Measurements from ENCODE around the gene H2BW2.
"Not testable (repeated sequence)": the region's sequence is repeated elsewhere in the genome, so short reads cannot be mapped to it uniquely, and the experiment has no call there.

H2BW2 gene

DNA sequence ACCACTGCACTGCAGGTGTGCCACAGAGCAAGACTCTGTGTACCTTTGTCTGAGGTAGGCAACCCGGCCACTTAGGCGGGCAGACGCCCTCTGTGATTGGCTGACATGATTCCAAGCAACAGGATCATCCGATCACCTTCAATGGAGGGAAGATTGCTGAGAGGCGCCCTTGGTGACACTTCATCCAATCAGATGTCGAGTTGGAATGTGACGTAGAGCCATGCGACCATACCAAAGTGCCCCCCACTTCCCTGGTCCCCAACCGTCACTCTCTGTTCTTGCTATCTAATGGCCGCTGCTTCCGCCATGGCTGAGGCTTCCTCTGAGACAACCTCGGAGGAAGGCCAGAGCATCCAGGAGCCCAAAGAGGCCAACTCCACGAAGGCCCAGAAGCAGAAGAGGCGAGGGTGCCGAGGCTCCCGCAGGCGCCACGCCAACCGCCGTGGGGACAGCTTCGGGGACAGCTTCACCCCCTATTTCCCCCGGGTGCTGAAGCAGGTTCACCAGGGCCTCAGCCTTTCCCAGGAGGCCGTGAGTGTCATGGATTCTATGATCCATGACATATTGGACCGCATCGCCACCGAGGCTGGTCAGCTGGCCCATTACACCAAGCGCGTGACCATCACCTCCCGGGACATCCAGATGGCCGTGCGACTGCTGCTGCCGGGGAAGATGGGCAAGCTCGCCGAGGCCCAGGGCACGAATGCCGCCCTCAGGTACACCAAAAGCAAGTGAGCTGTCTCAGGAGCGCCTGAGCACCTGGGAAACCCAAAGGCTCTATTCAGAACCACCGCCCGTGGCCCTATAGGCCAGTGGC is at the start of gene H2BW2:
Gene H2BW2, plus strand, starts transcription at position 268 of the 817 bp plus-strand sequence. Its CDS starts 39 bp downstream, at position 307.
- no peak for DNase-seq

DNA sequence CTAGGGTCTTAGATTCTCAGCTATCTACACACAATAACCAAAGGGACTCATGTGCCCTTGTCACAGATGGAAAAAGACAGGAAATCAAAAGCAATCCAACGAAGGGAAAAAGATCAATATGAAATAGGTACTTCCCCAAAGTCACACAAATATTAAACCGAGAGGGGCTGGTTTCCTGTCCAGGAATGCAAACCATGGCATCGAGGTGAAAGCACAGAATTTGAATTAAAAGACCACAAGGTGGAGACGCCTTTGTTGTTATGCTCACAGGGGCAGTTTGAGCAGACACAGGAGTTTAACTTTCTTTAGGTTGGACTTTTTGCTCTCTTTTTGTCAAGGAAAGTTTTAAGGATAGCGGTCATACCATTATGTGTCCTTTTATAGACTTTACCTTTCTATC is 40.5 kb upstream of the H2BW2 start:
- DNase-seq, result no peak

DNA sequence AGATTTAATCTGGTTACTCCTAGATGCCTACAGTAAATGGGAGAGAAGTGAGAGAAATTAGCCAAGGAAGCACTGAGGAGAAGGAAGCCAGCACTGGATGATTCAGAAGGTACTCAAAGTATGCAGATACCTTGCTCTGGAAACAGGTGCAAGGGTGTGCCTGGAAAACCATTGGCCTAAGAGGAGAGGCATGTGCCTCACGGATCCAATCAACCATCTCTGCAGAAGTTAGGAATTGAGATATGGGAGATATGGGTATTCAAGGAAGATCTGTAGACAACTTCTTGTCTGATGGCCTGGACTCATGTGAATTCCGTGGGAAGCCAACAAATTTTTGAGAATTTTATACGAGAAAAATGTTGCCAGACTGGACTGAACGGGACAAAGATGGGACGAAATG is 30.9 kb upstream of the H2BW2 start:
- DNase-seq, result no peak

GRCh38 chrX:104013158-104013557 is 26.6 kb upstream of the H2BW2 start:
- DNase-seq, result no peak

DNA sequence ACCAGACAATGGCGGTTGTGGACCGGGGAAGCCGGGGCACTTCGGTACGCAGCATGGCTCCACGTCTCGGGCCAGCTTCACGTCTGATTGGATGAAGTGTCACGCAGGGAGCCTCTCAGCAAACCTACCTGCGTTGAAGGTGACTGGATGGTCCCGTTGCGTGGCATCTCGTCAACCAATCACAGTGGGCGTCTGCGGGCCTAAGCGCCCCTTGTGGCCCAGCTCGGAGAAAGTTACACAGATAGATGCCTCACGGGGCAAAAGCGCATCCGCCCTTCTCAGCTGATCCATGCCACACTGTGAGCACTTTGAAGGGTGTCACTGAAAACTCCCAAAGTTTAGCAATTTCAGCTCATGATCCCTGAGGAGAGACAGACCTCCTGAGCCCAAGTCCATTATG is 26.1 kb upstream of the H2BW2 start, which contains the start of gene H2BW1:
Gene H2BW1, minus strand, starts transcription at position 103 of the 400 bp plus-strand sequence. CDS start 132 bp downstream, outside the sequence.
- no peak for DNase-seq

- DNase-seq, result not testable (repeated sequence)
These were observed 24.2 kb upstream of the H2BW2 start for GRCh38 chrX:104015576-104015975.

DNA sequence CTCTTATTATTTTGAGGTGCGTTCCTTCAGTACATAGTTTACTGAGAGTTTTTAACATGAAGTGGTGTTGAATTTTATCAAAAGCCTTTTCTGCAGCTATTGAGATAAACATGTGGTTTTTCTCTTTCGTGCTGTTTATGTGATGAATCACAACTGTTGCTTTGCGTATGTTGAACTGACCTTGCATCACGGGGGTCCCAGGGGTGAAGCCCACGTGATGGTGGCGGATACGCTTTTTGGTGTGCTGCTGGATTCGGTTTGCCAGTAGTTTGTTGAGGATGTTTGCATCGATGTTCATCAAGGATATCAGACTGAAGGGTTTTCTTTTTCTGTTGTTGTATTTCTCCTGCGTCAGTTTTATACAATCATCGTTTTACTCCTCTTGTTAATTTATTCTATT is 21.6 kb upstream of the H2BW2 start:
- DNase-seq, result no peak

GRCh38 chrX:104041003-104041402 is 1.2 kb downstream of the H2BW2 start:
- DNase-seq, result no peak

DNA sequence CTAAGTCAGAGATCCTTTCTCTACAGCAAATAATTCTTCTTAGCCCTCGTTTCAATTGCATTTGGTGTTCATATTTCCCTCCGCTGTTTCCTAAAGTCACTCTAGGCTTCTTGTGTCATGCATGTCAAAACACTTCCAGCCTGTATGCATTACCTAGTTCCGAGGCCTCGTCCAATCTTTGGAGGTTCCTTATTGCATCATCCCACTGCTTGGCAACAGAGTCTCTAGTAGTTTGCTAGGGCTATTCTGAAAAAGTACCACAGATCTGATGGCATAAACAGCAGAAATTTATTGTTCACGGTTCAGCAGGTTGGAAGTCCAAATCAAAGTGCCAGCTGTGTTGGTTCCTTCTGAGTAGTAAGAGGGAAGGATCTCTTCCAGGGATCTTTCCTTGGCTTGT is 5.9 kb downstream of the H2BW2 start:
- no peak for DNase-seq

DNA sequence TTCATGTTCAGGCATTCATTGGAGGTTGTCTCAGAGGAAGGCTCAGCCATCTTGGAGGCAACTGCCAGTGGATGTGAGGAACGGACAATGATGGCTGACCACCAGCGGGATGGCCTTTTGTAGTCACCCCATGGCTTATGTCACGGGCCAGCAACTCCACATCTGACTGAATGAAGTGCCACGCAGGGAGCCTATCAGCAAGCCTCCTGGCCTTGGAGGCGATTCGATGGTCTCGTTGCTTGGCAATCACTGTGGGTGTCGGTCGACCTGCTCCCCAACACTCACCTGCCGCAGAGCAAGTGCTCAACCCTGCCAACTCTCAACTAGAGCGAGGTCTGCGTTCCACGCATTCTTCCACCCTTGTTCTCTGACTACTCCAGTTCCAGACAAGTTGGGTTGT is 7.4 kb downstream of the H2BW2 start:
- no peak for DNase-seq

DNA sequence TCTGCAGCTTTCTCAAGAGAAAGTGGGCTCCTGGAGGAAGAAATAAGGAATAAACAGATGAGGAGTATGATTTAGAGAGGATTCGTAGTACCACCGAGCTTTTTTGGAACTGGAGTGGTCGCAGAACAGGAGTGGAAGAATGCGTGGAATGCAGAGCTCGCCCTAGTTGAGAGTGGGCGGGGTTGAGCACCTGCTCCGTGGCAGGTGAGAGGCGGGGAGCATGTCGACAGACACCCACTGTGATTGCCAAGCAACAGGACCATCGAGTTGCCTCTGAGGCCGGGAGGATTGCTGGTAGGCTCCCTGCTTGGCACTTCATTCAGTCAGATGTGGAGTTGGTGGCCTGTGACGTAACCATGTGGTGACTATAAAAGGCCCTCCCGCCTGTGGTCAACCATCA is 15.2 kb downstream of the H2BW2 start:
- not testable (repeated sequence) for DNase-seq

- DNase-seq, result not testable (repeated sequence)
These were observed 22.9 kb downstream of the H2BW2 start for GRCh38 chrX:104062636-104063035.

DNA sequence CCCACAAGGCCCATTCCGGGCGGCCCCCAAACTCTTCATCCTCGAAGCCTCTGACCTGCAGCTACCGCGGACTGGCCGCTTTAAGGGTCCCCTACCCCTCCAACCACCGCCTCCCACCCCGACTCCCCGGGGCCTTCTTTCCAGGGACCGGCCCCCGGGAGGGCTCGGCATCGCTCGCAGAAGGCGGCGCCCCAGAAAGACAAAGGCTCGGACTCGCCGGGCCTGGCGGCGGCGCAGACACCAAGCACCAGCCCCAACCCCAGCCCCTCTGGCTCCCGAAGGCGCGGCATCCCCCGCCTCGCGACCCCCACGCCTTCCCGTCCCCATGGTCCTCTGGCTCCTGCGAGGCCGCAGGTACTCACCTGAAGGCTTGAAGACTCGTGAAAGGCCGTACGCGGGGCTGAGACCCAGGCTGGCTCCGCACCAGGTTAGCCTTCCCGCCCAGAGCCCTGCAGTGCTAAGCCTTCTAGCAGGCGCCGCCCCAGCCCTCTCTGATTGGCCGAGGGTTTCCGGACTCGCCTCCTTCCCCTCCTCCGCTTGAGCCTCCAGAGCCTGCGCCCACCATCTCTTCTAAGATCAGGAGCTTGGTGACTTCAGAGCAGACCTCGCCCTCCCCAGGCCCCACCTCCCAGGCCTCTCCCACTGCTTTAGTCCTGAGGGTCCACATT is 36.2 kb downstream of the H2BW2 start, which contains the start of gene TMSB15C:
Gene TMSB15C, minus strand, starts transcription at position 459 of the 668 bp plus-strand sequence.
- DNase-seq, result not testable (repeated sequence)

DNA sequence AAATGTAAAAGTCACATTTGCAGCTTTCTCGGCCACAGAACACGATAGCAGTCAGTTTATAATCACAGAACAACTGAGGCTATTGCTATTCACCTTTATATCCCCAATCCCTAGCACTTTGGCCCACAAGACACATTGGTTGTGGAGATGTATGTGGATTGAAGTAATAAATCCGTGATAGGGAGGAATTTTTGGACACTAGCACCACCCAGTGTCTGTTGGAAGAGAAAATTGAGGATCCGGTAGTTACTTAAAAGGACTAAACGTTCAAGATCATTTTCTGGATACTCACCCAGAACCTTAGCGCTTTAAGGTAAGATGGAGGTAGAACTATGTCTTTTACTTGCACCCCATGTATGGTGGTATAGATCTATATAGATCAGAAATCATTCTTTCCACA is 38.1 kb downstream of the H2BW2 start:
- not testable (repeated sequence) for DNase-seq

DNA sequence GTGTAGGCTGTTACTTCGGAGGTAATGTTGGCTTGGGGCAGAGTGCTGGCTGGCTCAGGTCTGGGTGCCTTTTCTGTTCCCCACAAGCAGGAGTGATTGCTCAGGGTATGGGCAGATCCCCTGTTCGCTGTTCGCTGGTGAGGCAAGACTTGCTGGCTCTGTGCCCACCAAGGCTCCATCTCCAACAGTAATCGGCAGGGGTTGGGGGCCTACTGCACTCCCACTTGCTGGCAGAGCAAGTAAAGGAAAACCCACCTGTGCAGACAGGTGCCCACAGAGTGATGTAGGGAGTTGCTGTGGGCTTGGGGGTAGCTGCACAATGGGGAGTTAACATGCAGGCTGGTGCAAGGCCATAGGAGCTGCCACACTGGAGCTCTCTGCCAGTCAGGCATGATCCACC is 44.3 kb downstream of the H2BW2 start:
- no peak for DNase-seq

- DNase-seq, result no peak
These were observed 45.0 kb downstream of the H2BW2 start for GRCh38 chrX:104084534-104085277.

DNA sequence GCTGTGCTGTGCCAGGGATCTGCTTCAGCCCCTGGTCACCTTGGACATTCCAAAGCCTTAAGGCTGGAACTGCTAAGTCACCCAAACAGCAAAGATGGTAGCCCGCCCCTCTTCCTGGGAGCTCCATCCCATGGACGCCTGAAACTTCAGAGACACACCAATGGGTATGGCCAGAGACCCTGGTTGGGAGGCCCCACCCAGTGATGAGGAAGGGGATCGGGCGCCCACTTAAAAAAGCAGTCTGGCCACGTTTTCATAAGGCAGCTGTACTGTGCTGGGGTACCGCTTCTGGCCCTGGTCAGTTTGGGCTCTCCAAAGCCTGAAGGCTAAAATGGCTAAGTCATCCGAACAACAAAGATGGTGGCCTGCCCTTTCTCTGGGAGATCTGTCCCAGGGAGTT is 45.7 kb downstream of the H2BW2 start:
- no peak for DNase-seq

DNA sequence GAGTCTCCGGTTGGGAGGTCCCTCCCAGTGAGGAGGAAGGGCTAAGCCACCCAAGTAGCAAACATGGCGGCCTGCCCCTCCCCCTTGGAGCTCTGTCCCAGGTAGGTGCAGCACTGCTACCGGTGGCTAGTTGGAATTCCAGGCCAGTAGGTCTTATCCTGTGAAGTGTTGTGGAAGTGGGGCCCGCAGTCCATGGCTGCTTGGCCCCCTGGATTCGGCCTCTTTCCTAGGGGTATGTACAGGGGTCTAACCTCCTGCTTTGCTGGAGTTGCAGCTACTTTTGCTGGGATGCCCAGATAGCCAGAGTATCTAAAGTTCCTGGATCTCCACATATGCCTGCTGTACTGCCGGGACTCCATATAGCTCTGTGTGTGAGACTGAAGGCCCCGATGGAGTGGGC is 46.2 kb downstream of the H2BW2 start:
- no peak for DNase-seq

Measured in right forelimb (tissue), 1 donor.